HG03432 (cell line): ENCODE data around the gene GYG2.
"Not testable (repeated sequence)": the region's sequence is repeated elsewhere in the genome, so short reads cannot be mapped to it uniquely, and the experiment has no call there.

Experiments
- ATAC-seq: cut with Tn5 transposase; IDR thresholded peaks from one replicate; pipeline ENCODE4 v1.9.1; 2021; ENCODE audit warnings: mild to moderate bottlenecking, moderate library complexity; ENCODE audit not compliant: unreplicated experiment

Gene GYG2

GRCh38 chrX:2898846-2899512, 70.2 kb downstream of the GYG2 start:
- no peak for ATAC-seq

GRCh38 chrX:2901367-2902036, 72.8 kb downstream of the GYG2 start:
- ATAC-seq = no peak

- ATAC-seq = no peak
Measured at GRCh38 chrX:2902841-2903240, 74.1 kb downstream of the GYG2 start.

DNA sequence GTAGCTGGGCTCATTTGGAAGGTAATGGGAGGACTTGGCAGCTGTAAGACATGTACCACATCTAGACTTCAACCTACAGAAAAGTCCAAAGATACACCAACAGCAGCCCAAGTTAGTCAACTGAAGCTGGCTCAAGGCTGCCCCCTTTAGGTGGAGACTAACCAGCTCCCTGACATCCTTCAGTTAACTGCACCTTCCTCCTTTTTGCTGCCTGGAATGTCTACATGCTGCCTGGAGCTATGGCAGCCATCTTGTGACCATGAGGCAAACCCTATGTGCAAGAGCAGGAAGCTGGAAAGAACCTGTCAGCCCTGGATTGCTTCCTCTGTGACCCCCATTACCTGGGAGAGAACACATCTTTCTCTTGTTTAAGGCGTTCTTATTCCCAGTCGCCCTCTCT, 74.6 kb downstream of the GYG2 start:
- no peak for ATAC-seq

GRCh38 chrX:2907295-2907694, 78.6 kb downstream of the GYG2 start:
- no peak for ATAC-seq

DNA sequence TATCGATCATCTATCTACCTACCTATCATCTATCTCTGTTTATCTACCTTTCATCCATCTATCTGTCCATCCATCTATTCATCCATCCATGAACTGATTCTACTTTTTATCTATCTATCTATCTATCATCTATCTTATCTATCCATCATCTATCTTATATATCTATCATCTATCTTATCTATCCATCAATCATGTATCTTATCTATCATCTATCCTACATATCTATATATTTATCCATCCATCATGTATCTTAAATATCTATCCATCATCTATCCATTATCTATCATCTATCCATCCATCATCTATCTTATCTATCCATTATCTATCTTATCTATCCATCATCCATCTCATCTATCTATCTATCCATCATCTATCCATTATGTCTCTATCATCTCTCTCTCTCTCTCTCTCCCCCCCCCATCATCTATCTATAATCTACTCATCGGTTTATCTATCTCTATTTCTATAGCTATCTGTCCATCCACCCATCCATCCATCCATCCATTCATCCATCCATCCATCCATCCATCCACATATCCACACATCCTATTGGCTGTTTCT, 79.5 kb downstream of the GYG2 start:
- no peak for ATAC-seq

- no peak for ATAC-seq
Measured at GRCh38 chrX:2910109-2910508, 81.4 kb downstream of the GYG2 start.

GRCh38 chrX:2913118-2913517, 84.4 kb downstream of the GYG2 start:
- ATAC-seq = no peak

- no peak for ATAC-seq
Measured at GRCh38 chrX:2917767-2918166, 89.0 kb downstream of the GYG2 start.

DNA sequence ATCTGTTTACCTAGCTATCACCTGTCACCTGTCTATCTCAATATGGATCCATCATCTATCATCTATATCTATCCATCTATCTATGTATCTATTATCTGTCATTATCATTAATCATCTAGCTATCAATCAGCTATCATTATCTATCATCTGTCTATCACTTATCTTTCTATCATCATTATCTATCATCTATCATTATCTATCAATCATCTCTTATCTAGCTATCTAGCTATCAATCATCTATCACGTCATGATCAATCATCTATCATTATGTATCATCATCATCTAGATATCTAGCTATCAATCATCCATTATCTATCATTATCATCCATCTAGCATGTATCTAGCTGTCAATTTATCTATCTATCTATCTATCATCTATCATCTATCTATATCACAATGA, 92.5 kb downstream of the GYG2 start:
- no peak for ATAC-seq

DNA sequence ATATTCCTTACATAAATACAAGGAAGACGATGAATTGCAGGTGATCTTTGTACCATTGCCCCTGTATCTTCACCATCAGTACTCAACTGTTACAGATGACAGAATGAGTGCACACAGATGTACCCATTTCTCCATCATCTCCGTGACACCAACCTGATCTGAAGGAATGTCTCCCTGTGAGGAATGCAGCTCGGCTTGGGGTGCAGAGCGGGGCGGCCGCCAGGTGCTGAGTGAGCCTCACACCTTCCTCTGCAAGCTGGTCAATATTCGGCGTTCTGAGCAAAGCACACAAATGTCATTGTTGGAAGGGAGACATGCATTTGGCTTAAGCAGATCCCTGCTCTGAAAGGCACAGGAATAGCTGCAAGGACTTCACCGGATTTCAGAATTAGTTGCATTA, 93.0 kb downstream of the GYG2 start:
- ATAC-seq = no peak

GRCh38 chrX:2924151-2924550, 95.4 kb downstream of the GYG2 start:
- no peak for ATAC-seq

- not testable (repeated sequence) for ATAC-seq
Measured at GRCh38 chrX:2926255-2926654, 97.5 kb downstream of the GYG2 start.

- ATAC-seq = no peak
Measured at GRCh38 chrX:2926664-2927275, 98.0 kb downstream of the GYG2 start.

GRCh38 chrX:2928191-2928582, 99.5 kb downstream of the GYG2 start:
- no peak for ATAC-seq

DNA sequence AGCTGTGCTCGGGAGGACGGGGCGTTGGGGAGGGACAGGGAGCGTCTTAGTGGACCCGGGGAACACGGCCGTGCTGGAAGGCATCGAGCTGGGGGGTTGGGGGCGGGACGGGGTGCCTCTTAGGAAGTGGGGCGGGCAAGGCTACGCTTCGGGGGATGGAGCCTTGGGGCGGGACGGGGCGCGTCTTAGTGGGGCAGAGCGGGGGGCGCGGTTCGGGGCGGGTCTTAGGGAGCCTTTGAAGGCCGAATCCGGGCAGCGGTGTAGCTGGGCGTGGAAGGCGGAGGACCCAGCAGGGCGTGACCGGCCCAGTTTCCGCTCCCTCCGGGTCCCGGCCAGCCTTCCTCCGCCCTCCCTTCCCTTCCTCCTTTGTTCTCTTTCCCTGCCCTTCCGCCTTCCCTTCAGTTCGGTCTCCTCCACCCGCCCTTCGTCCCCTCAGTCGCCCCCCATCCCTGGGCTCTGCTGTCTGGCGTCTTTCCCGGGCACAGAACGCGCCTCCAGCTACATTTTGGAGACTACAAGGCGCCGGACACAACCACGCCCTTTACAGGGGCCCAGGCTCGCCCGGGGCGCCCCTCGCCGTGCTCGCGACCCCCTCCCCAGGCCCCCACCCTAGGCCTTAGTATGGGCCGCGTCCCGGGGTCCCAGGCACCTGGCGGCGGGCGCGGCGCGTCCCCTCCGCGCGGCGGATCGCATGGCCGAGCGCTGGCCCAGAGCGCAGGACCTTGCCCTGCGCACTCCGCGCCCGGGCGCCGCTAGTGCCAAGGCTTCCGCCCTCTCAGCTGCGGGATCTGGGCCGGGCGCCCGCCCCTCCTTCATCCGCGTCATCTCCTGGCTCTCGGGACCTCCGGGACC, 100.1 kb downstream of the GYG2 start, which contains the start of gene ARSD:
TSS of gene ARSD (minus strand) at position 757 of the 852 bp plus-strand sequence. CDS start at position 693, 64 bp downstream.
- ATAC-seq = peak; percentile 92

- ATAC-seq = no peak
Measured at GRCh38 chrX:2931155-2931554, 102.4 kb downstream of the GYG2 start.

- ATAC-seq = no peak
Measured at GRCh38 chrX:2931612-2932011, 102.9 kb downstream of the GYG2 start.
